Measurements from ENCODE around the gene UCK2. TPM values are rescaled to one million over a fixed set of nuclear protein-coding genes. Genes with fewer than 3 reads are reported as not detected.

Gene UCK2
- total RNA-seq, 1 experiment from 2014 or later: 91.2 TPM

DNA sequence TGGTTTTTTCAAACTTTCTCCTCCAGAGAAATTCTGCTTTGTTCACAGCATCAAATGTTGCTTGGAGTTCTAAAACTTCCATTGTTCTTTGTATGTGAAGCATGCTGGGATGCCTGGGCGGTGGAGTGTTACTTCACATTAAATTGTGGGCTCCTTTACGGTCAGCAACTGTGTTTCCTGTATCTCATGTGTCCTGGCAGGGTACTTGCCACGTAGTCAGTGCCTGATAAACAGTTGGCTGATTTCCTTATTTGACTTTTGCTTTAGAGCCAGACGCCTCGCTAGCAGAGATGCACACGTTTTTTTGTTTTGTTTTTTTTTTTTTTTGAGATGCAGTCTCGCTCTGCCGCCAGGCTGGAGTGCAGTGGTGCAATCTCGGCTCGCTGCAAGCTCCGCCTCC is 96.7 kb downstream of the UCK2 start:
- DNase-seq (ENCODE audit: low read depth, low spot score): no peak
- POLR2A ChIA-PET: no interaction called here
- intact Hi-C loops (cut with micrococcal nuclease; ENCODE audit: unreplicated experiment): loop anchor here (10.0 kb wide), 1 partner anchor 921 kb away; no protein-coding TSS in a partner anchor
- TF ChIP-seq SIN3A (IDR thresholded peaks at IDR 0.05; ENCODE audit: borderline replicate concordance, insufficient read depth, low read depth, low read length): no peak
- TF ChIP-seq, protein P1, sequence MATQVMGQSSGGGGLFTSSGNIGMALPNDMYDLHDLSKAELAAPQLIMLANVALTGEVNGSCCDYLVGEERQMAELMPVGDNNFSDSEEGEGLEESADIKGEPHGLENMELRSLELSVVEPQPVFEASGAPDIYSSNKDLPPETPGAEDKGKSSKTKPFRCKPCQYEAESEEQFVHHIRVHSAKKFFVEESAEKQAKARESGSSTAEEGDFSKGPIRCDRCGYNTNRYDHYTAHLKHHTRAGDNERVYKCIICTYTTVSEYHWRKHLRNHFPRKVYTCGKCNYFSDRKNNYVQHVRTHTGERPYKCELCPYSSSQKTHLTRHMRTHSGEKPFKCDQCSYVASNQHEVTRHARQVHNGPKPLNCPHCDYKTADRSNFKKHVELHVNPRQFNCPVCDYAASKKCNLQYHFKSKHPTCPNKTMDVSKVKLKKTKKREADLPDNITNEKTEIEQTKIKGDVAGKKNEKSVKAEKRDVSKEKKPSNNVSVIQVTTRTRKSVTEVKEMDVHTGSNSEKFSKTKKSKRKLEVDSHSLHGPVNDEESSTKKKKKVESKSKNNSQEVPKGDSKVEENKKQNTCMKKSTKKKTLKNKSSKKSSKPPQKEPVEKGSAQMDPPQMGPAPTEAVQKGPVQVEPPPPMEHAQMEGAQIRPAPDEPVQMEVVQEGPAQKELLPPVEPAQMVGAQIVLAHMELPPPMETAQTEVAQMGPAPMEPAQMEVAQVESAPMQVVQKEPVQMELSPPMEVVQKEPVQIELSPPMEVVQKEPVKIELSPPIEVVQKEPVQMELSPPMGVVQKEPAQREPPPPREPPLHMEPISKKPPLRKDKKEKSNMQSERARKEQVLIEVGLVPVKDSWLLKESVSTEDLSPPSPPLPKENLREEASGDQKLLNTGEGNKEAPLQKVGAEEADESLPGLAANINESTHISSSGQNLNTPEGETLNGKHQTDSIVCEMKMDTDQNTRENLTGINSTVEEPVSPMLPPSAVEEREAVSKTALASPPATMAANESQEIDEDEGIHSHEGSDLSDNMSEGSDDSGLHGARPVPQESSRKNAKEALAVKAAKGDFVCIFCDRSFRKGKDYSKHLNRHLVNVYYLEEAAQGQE (IDR thresholded peaks at IDR 0.05; ENCODE audit: insufficient read depth in 1 of 2, low read depth in 2 of 2, low read length in 1 of 2): no peak
- TF ChIP-seq TCF7L2 (IDR thresholded peaks at IDR 0.05; ENCODE audit: low read depth, low read length): no peak
- TF ChIP-seq POLR2AphosphoS5 (IDR thresholded peaks at IDR 0.05; ENCODE audit: low read depth, low read length): no peak
- TF ChIP-seq, protein P2, sequence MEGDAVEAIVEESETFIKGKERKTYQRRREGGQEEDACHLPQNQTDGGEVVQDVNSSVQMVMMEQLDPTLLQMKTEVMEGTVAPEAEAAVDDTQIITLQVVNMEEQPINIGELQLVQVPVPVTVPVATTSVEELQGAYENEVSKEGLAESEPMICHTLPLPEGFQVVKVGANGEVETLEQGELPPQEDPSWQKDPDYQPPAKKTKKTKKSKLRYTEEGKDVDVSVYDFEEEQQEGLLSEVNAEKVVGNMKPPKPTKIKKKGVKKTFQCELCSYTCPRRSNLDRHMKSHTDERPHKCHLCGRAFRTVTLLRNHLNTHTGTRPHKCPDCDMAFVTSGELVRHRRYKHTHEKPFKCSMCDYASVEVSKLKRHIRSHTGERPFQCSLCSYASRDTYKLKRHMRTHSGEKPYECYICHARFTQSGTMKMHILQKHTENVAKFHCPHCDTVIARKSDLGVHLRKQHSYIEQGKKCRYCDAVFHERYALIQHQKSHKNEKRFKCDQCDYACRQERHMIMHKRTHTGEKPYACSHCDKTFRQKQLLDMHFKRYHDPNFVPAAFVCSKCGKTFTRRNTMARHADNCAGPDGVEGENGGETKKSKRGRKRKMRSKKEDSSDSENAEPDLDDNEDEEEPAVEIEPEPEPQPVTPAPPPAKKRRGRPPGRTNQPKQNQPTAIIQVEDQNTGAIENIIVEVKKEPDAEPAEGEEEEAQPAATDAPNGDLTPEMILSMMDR (IDR thresholded peaks at IDR 0.05): no peak
- BruUV-seq (replicated peaks): no TSS peak
- H3K36me3 ChIP-seq (ENCODE audit: control insufficient read depth, insufficient read depth, low read length): no peaks in the 10 kb centered on the region
- no peak overlapping the region for H3K4me3 ChIP-seq (ENCODE audit: low read depth in 2 of 2, low read length in 2 of 2)
- no peaks in the 10 kb centered on the region for H3K4me1 ChIP-seq (ENCODE audit: control insufficient read depth, insufficient read depth, low read length)
- no peaks in the 10 kb centered on the region for H3K27me3 ChIP-seq (ENCODE audit: control insufficient read depth, insufficient read depth, low read length)
- in situ Hi-C loops (cut with HindIII; ENCODE audit: low pct_unique_long_range_greater_than_20kb, low sequenced_read_pairs): no loop called here
- no peak for ATAC-seq
- no peaks in the 10 kb centered on the region for H3K9me3 ChIP-seq (ENCODE audit: control insufficient read depth, insufficient read depth, low read depth, low read length)
- CTCF ChIA-PET: interaction anchor here (0.6 to 1.6 kb wide), 10 partner anchors 11 to 663 kb away, joined by 3 to 7 read pairs (median 4); no protein-coding TSS in a partner anchor
- H3K27ac ChIP-seq (ENCODE audit: low read length): no peak overlapping the region

DNA sequence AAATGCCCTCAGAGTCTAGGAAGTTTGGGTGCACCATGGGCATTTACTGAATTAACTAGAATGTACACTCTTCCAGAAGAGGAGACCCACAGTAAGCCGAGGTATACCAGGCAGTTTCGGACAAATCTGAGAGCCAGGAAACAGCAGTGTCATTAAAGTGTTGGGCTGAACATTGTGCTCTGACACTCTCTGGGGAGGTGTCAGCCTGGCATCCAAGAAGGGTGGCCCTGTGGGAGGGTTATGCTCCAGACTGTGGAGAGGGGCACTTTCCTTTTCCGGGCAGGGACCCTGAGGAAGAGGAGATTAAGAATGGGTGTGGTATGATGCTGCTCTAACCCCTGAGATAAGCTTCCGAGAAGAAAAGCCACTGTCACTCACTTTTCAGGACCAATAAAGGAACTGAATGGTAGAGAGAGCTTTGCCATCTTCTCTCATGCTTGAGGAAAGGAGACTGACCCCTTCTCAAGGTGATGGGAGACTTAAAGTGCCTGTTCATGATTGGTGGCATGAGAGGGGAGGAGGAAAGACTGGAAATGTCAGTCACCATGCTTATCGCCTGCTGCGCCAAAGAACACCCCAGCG is 98.2 kb downstream of the UCK2 start:
- H3K27ac ChIP-seq (ENCODE audit: low read length): no peak overlapping the region
- TF ChIP-seq POLR2AphosphoS5 (IDR thresholded peaks at IDR 0.05; ENCODE audit: low read depth, low read length): no peak
- TF ChIP-seq, protein P2 (IDR thresholded peaks at IDR 0.05): no peak
- TF ChIP-seq TCF7L2 (IDR thresholded peaks at IDR 0.05; ENCODE audit: low read depth, low read length): no peak
- TF ChIP-seq, protein P1 (IDR thresholded peaks at IDR 0.05; ENCODE audit: insufficient read depth in 1 of 2, low read depth in 2 of 2, low read length in 1 of 2): no peak
- TF ChIP-seq SIN3A (IDR thresholded peaks at IDR 0.05; ENCODE audit: borderline replicate concordance, insufficient read depth, low read depth, low read length): no peak
- in situ Hi-C loops (cut with HindIII; ENCODE audit: low pct_unique_long_range_greater_than_20kb, low sequenced_read_pairs) (no loop called here), intact Hi-C loops (cut with micrococcal nuclease; ENCODE audit: unreplicated experiment) (loop anchor here (2.0 to 10.0 kb wide), 3 partner anchors 239 to 919 kb away; no protein-coding TSS in a partner anchor)
- ATAC-seq (no peak), DNase-seq (ENCODE audit: low read depth, low spot score) (no peak)
- no peaks in the 10 kb centered on the region for H3K9me3 ChIP-seq (ENCODE audit: control insufficient read depth, insufficient read depth, low read depth, low read length)
- POLR2A ChIA-PET: no interaction called here
- no peaks in the 10 kb centered on the region for H3K36me3 ChIP-seq (ENCODE audit: control insufficient read depth, insufficient read depth, low read length)
- H3K4me3 ChIP-seq (ENCODE audit: low read depth in 2 of 2, low read length in 2 of 2): no peak overlapping the region
- no TSS peak for BruUV-seq (replicated peaks)
- H3K4me1 ChIP-seq (ENCODE audit: control insufficient read depth, insufficient read depth, low read length): no peaks in the 10 kb centered on the region
- H3K27me3 ChIP-seq (ENCODE audit: control insufficient read depth, insufficient read depth, low read length): no peaks in the 10 kb centered on the region
- CTCF ChIA-PET: interaction anchor here (0.6 to 1.6 kb wide), 3 partner anchors 10 to 553 kb away, joined by 4 to 6 read pairs (median 6); no protein-coding TSS in a partner anchor
